Measurements from ENCODE around the gene JMJD1C.

GRCh38 chr10:63247771-63248170 is 218.0 kb downstream of the JMJD1C start:
- TF ChIP-seq POLR2A (IDR thresholded peaks at IDR 0.05; ENCODE audit: low read depth, low read length): no peak
- TF ChIP-seq POLR2AphosphoS5 (IDR thresholded peaks at IDR 0.05; ENCODE audit: low read depth, low read length): no peak
